ENCODE measurements around the gene DENND2A.
"Not testable (repeated sequence)": the region's sequence is repeated elsewhere in the genome, so short reads cannot be mapped to it uniquely, and the experiment has no call there.

The DENND2A gene

GRCh38 chr7:140631602-140632001, 9.0 kb downstream of the DENND2A start:
- H3K27me3 ChIP-seq (replicated peaks in 2 of 5; ENCODE audit: control insufficient read depth in 4 of 5, insufficient read depth in 5 of 5, low read length in 4 of 5): peaks cover 0 to 15% (median 8%) of the 10 kb centered on the region in 5 experiments
- H3K9me3 ChIP-seq (ENCODE audit: control extremely low read depth in 1 of 5, control insufficient read depth in 4 of 5, insufficient read depth in 2 of 5, low read depth in 1 of 5, low read length in 4 of 5): no peaks in the 10 kb centered on the region
- 86% methylated on average over 7 of the region's 7 CpGs for WGBS (ENCODE audit: insufficient coverage)
- no peak overlapping the region for H3K4me3 ChIP-seq (ENCODE audit: control insufficient read depth in 1 of 7, extremely low read depth in 1 of 7, insufficient read depth in 4 of 7, low read depth in 2 of 7, low read length in 6 of 7)
- H3K36me3 ChIP-seq (ENCODE audit: control insufficient read depth in 4 of 4, insufficient read depth in 4 of 4, low read length in 3 of 4): no peaks in the 10 kb centered on the region
- H3K4me1 ChIP-seq (ENCODE audit: control extremely low read depth in 1 of 4, control insufficient read depth in 4 of 4, insufficient read depth in 4 of 4, low read length in 3 of 4): no peaks in the 10 kb centered on the region
- ChIA-PET POLR2A (no interaction called here), CTCF (no interaction called here)
- no peak overlapping the region for H3K27ac ChIP-seq (ENCODE audit: insufficient read depth in 1 of 2, low read depth in 1 of 2, low read length in 2 of 2, poor library complexity in 1 of 2, severe bottlenecking in 2 of 2)
- DNase-seq: no peak

- no peaks in the 10 kb centered on the region for H3K36me3 ChIP-seq (ENCODE audit: control insufficient read depth in 4 of 4, insufficient read depth in 4 of 4, low read length in 3 of 4)
- CTCF ChIA-PET: no interaction called here
- no peaks in the 10 kb centered on the region for H3K9me3 ChIP-seq (ENCODE audit: control extremely low read depth in 1 of 5, control insufficient read depth in 4 of 5, insufficient read depth in 2 of 5, low read depth in 1 of 5, low read length in 4 of 5)
- H3K27ac ChIP-seq (ENCODE audit: insufficient read depth in 1 of 2, low read depth in 1 of 2, low read length in 2 of 2, poor library complexity in 1 of 2, severe bottlenecking in 2 of 2): no peak overlapping the region
- WGBS (ENCODE audit: insufficient coverage): 88% methylated on average over 2 of the region's 6 CpGs
- H3K4me1 ChIP-seq (ENCODE audit: control extremely low read depth in 1 of 4, control insufficient read depth in 4 of 4, insufficient read depth in 4 of 4, low read length in 3 of 4): no peaks in the 10 kb centered on the region
- DNase-seq: no peak
- no peak overlapping the region for H3K4me3 ChIP-seq (ENCODE audit: control insufficient read depth in 1 of 7, extremely low read depth in 1 of 7, insufficient read depth in 4 of 7, low read depth in 2 of 7, low read length in 6 of 7)
- POLR2A ChIA-PET: no interaction called here
- H3K27me3 ChIP-seq (replicated peaks in 2 of 5; ENCODE audit: control insufficient read depth in 4 of 5, insufficient read depth in 5 of 5, low read length in 4 of 5): peaks cover 0 to 14% (median 5%) of the 10 kb centered on the region in 5 experiments
These were observed 9.6 kb downstream of the DENND2A start for GRCh38 chr7:140631021-140631420.

- no peak for DNase-seq
- no peak overlapping the region for H3K4me3 ChIP-seq (ENCODE audit: control insufficient read depth in 1 of 7, extremely low read depth in 1 of 7, insufficient read depth in 4 of 7, low read depth in 2 of 7, low read length in 6 of 7)
- peaks cover 0 to 7% (median 0%) of the 10 kb centered on the region in 5 experiments for H3K27me3 ChIP-seq (replicated peaks in 2 of 5; ENCODE audit: control insufficient read depth in 4 of 5, insufficient read depth in 5 of 5, low read length in 4 of 5)
- POLR2A ChIA-PET: no interaction called here
- no peaks in the 10 kb centered on the region for H3K9me3 ChIP-seq (ENCODE audit: control extremely low read depth in 1 of 5, control insufficient read depth in 4 of 5, insufficient read depth in 2 of 5, low read depth in 1 of 5, low read length in 4 of 5)
- H3K4me1 ChIP-seq (ENCODE audit: control extremely low read depth in 1 of 4, control insufficient read depth in 4 of 4, insufficient read depth in 4 of 4, low read length in 3 of 4): no peaks in the 10 kb centered on the region
- 90% methylated on average over 11 of the region's 17 CpGs for WGBS (ENCODE audit: insufficient coverage)
- no peak overlapping the region for H3K27ac ChIP-seq (ENCODE audit: insufficient read depth in 1 of 2, low read depth in 1 of 2, low read length in 2 of 2, poor library complexity in 1 of 2, severe bottlenecking in 2 of 2)
- H3K36me3 ChIP-seq (ENCODE audit: control insufficient read depth in 4 of 4, insufficient read depth in 4 of 4, low read length in 3 of 4): no peaks in the 10 kb centered on the region
- CTCF ChIA-PET: interaction anchor here (1.4 kb wide), 1 partner anchor 13 kb away, joined by 3 read pairs; no protein-coding TSS in a partner anchor
These were observed 14.4 kb downstream of the DENND2A start for GRCh38 chr7:140625908-140626868.

DNA sequence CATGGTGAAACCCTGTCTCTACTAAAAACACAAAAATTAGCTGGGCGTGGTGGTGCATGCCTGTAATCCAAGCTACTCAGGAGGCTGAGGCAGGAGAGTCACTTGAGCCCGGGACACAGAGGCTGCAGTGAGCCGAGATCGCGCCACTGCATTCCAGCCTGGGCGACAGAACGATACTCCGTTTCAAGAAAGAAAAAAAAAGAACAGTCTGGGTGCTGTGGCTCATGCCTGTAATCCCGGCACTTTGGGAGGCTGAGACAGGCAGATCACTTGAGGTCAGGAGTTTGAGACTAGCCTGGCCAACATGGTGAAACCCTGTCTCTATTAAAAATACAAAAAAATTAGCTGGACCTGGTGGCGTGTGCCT, 15.4 kb downstream of the DENND2A start:
- H3K9me3 ChIP-seq (ENCODE audit: control extremely low read depth in 1 of 5, control insufficient read depth in 4 of 5, insufficient read depth in 2 of 5, low read depth in 1 of 5, low read length in 4 of 5); DNase-seq; H3K36me3 ChIP-seq (ENCODE audit: control insufficient read depth in 4 of 4, insufficient read depth in 4 of 4, low read length in 3 of 4); H3K4me3 ChIP-seq (ENCODE audit: control insufficient read depth in 1 of 7, extremely low read depth in 1 of 7, insufficient read depth in 4 of 7, low read depth in 2 of 7, low read length in 6 of 7); H3K27me3 ChIP-seq (replicated peaks in 2 of 5; ENCODE audit: control insufficient read depth in 4 of 5, insufficient read depth in 5 of 5, low read length in 4 of 5); H3K27ac ChIP-seq (ENCODE audit: insufficient read depth in 1 of 2, low read depth in 1 of 2, low read length in 2 of 2, poor library complexity in 1 of 2, severe bottlenecking in 2 of 2); POLR2A ChIA-PET; H3K4me1 ChIP-seq (ENCODE audit: control extremely low read depth in 1 of 4, control insufficient read depth in 4 of 4, insufficient read depth in 4 of 4, low read length in 3 of 4): not testable (repeated sequence)
- CTCF ChIA-PET: interaction anchor here (1.4 kb wide), 1 partner anchor 14 kb away, joined by 3 read pairs; no protein-coding TSS in a partner anchor
- 96% methylated on average over 10 of the region's 10 CpGs for WGBS (ENCODE audit: insufficient coverage)

DNA sequence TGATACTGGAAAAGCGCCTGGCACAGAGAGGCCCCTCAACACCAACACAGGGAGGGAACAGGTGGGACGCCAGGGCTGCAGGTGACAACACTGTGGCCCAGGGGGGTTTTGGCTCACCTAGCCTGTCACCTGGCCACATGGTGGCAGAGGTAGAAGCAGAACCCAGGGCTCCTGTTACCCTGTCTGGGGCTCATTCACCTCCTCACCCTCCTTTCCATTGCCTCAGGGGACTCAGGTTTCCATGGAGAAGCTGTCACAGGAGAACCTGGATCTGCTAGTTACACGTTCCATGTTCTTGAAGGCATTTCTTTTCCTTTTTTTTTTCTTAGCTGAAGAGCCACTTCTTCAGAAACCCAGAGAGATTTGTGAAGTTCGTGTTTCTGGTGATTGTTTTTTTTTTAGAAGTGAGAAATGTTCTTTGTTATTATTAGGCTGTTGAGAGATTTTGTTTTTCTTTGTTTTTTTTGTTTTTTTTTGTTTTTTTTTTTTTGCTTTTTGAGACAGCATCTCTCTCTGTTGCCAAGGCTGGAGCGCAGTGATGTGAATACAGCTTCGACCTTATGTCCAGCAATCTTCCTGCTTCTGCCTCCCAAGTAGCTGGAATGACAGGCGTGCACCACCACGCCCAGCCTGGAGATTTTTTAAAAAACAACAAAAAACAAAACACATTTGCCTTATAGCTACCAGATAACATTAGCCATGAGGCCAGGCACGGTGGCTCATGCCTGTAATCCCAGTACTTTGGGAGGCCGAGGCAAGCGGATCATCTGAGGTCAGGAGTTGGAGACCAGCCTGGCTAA, 16.0 kb downstream of the DENND2A start:
- POLR2A ChIA-PET: interaction anchor here (0.7 kb wide), 1 partner anchor 416 kb away, joined by 3 read pairs; no protein-coding TSS in a partner anchor

GRCh38 chr7:140623980-140624379, 16.6 kb downstream of the DENND2A start:
- Histone ChIP-seq H3K36me3 (ENCODE audit: control insufficient read depth in 4 of 4, insufficient read depth in 4 of 4, low read length in 3 of 4) (no peaks in the 10 kb centered on the region), H3K9me3 (ENCODE audit: control extremely low read depth in 1 of 5, control insufficient read depth in 4 of 5, insufficient read depth in 2 of 5, low read depth in 1 of 5, low read length in 4 of 5) (no peaks in the 10 kb centered on the region), H3K27ac (ENCODE audit: insufficient read depth in 1 of 2, low read depth in 1 of 2, low read length in 2 of 2, poor library complexity in 1 of 2, severe bottlenecking in 2 of 2) (no peak overlapping the region), H3K4me3 (ENCODE audit: control insufficient read depth in 1 of 7, extremely low read depth in 1 of 7, insufficient read depth in 4 of 7, low read depth in 2 of 7, low read length in 6 of 7) (no peak overlapping the region), H3K4me1 (ENCODE audit: control extremely low read depth in 1 of 4, control insufficient read depth in 4 of 4, insufficient read depth in 4 of 4, low read length in 3 of 4) (no peaks in the 10 kb centered on the region), H3K27me3 (replicated peaks in 2 of 5; ENCODE audit: control insufficient read depth in 4 of 5, insufficient read depth in 5 of 5, low read length in 4 of 5) (peaks cover 0 to 3% (median 0%) of the 10 kb centered on the region in 5 experiments)
- ChIA-PET POLR2A (interaction anchor here (0.7 kb wide), 1 partner anchor 417 kb away, joined by 3 read pairs; no protein-coding TSS in a partner anchor), CTCF (no interaction called here)
- 82% methylated on average over 4 of the region's 6 CpGs for WGBS (ENCODE audit: insufficient coverage)
- DNase-seq: no peak

More for the DNA sequence above, 16.0 kb downstream of the DENND2A start:
- no peak overlapping the region for H3K27ac ChIP-seq (ENCODE audit: insufficient read depth in 1 of 2, low read depth in 1 of 2, low read length in 2 of 2, poor library complexity in 1 of 2, severe bottlenecking in 2 of 2)
- CTCF ChIA-PET: interaction anchor here (1.4 kb wide), 1 partner anchor 14 kb away, joined by 3 read pairs; no protein-coding TSS in a partner anchor
- H3K9me3 ChIP-seq (ENCODE audit: control extremely low read depth in 1 of 5, control insufficient read depth in 4 of 5, insufficient read depth in 2 of 5, low read depth in 1 of 5, low read length in 4 of 5): no peaks in the 10 kb centered on the region
- no peak overlapping the region for H3K4me3 ChIP-seq (ENCODE audit: control insufficient read depth in 1 of 7, extremely low read depth in 1 of 7, insufficient read depth in 4 of 7, low read depth in 2 of 7, low read length in 6 of 7)
- WGBS (ENCODE audit: insufficient coverage): 97% methylated on average over 9 of the region's 11 CpGs
- H3K27me3 ChIP-seq (replicated peaks in 2 of 5; ENCODE audit: control insufficient read depth in 4 of 5, insufficient read depth in 5 of 5, low read length in 4 of 5): peaks cover 0 to 3% (median 0%) of the 10 kb centered on the region in 5 experiments
- no peaks in the 10 kb centered on the region for H3K36me3 ChIP-seq (ENCODE audit: control insufficient read depth in 4 of 4, insufficient read depth in 4 of 4, low read length in 3 of 4)
- H3K4me1 ChIP-seq (ENCODE audit: control extremely low read depth in 1 of 4, control insufficient read depth in 4 of 4, insufficient read depth in 4 of 4, low read length in 3 of 4): no peaks in the 10 kb centered on the region
- no peak for DNase-seq

Measured in common myeloid progenitor, CD34-positive (primary cell).